Testis (tissue), 2 donors: ENCODE results near the gene HCK.

ENCODE experiments used
- CTCF ChIP-seq, 3 experiments: fragments of 450-650 bp in 2 of 3; fragments of 200-600 bp in 1 of 3; sonication (generic) in 1 of 3; IDR thresholded peaks; one replicate each; pipeline ENCODE4 v1.5.1; 2016 to 2019; ENCODE audit warnings: antibody characterized with exemption in 3 of 3, mild to moderate bottlenecking in 2 of 3, moderate library complexity in 1 of 3
- POLR2A ChIP-seq: fragments of 450-650 bp; IDR thresholded peaks from one replicate; pipeline ENCODE4 v1.6.1; 2017; ENCODE audit warnings: antibody characterized with exemption, mild to moderate bottlenecking, moderate library complexity

- TF ChIP-seq POLR2A: no peak
- no peak for TF ChIP-seq CTCF (IDR thresholded peaks at IDR 0.05)
Measured at GRCh38 chr20:32035426-32035779, 16.6 kb upstream of the HCK start.
